ENCODE measurements around the gene GFPT1. TPM values are rescaled to one million over a fixed set of nuclear protein-coding genes. Genes with fewer than 3 reads are reported as not detected.
A peak's percentile ranks its signal among the peaks of the same experiment; 100 is the strongest.

GFPT1 gene
- total and polyA plus RNA-seq, 9 of the 15 experiments (the other 6 are each of a cell fraction or from before 2014, with no cell fraction given), result 6.6 to 38.3 (median 15.9) TPM

GRCh38 chr2:69386789-69387734 lies at the start of gene GFPT1 (continued):
- TF ChIP-seq RCOR1 (IDR thresholded peaks at IDR 0.05; ENCODE audit: borderline replicate concordance in 1 of 2, low read depth in 2 of 2, low read length in 2 of 2), result peak in 1 of 2 experiments; percentile 21; a peak in 1 of 4 replicates
- TF ChIP-seq, protein P1, sequence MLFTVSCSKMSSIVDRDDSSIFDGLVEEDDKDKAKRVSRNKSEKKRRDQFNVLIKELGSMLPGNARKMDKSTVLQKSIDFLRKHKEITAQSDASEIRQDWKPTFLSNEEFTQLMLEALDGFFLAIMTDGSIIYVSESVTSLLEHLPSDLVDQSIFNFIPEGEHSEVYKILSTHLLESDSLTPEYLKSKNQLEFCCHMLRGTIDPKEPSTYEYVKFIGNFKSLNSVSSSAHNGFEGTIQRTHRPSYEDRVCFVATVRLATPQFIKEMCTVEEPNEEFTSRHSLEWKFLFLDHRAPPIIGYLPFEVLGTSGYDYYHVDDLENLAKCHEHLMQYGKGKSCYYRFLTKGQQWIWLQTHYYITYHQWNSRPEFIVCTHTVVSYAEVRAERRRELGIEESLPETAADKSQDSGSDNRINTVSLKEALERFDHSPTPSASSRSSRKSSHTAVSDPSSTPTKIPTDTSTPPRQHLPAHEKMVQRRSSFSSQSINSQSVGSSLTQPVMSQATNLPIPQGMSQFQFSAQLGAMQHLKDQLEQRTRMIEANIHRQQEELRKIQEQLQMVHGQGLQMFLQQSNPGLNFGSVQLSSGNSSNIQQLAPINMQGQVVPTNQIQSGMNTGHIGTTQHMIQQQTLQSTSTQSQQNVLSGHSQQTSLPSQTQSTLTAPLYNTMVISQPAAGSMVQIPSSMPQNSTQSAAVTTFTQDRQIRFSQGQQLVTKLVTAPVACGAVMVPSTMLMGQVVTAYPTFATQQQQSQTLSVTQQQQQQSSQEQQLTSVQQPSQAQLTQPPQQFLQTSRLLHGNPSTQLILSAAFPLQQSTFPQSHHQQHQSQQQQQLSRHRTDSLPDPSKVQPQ (CRISPR knock-in tag; IDR thresholded peaks at IDR 0.05; ENCODE audit: borderline replicate concordance), result no peak
- TF ChIP-seq, protein P2, sequence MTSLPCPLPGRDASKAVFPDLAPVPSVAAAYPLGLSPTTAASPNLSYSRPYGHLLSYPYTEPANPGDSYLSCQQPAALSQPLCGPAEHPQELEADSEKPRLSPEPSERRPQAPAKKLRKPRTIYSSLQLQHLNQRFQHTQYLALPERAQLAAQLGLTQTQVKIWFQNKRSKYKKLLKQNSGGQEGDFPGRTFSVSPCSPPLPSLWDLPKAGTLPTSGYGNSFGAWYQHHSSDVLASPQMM (CRISPR knock-in tag; IDR thresholded peaks at IDR 0.05), result no peak
- no peak for TF ChIP-seq STAT5B (CRISPR knock-in tag; IDR thresholded peaks at IDR 0.05)
- TF ChIP-seq SMARCB1 (IDR thresholded peaks at IDR 0.05; ENCODE audit: insufficient read length, low read depth), result no peak
- TF ChIP-seq HDAC2 (IDR thresholded peaks at IDR 0.05), result no peak; the same call in 1 of the 2 replicates
- TF ChIP-seq, protein P3, sequence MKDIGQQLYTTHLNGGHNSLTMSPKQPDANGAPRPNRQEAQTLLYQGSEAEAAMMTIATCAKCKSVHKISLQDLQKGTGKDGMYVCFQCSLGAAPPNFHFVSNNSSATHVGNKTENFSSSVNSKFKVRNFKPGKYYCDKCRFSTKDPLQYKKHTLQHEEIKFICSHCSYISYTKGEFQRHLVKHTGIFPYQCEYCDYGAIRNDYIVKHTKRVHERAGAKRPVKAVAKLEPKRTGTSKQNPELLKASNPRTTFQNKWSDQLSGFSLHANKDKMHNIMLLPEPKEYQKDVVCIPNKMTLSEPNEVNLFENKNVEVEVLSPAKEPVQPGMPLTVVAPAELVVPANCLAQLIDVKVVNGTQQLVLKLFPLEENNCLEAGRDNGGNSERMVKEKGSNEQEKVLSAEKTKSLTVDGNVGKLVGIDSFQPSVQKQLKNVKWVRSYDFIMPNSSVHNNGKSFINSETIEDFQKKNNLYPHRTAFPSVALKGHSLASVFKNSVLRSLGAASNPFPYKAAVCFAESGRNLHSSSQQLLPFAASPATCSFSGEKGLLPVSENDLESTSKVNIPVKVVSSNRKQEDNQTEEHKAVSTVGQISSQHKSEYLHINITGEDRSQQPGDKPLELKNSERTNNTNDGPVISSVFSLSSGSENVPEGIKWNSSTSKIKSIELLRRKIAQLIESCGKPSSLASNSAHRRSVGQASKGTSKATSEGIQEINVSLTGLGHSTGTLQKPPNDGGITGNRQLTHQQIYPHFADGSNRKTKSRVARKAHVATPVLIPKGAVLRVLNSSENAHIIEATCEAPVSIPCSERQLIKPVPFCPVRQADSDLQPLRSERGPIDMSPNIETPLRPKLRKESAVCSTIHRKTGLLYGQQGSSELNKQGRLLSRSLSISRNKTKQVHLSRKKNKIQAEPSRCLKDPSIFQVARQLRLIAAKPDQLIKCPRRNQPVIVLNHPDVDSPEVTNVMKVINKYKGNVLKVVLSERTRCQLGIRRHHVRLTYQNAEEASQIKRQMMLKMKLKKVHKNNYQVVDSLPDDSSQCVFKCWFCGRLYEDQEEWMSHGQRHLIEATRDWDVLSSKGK (CRISPR knock-in tag; IDR thresholded peaks at IDR 0.05), result no peak
- TF ChIP-seq ZNF280B (CRISPR knock-in tag; IDR thresholded peaks at IDR 0.05), result no peak
- TF ChIP-seq, protein P4, sequence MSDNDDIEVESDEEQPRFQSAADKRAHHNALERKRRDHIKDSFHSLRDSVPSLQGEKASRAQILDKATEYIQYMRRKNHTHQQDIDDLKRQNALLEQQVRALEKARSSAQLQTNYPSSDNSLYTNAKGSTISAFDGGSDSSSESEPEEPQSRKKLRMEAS (CRISPR knock-in tag; IDR thresholded peaks at IDR 0.05), result peak; percentile 73
- no peak for TF ChIP-seq HNRNPLL (IDR thresholded peaks at IDR 0.05; ENCODE audit: low read depth, low read length, poor library complexity, severe bottlenecking)
- TF ChIP-seq, protein P5, sequence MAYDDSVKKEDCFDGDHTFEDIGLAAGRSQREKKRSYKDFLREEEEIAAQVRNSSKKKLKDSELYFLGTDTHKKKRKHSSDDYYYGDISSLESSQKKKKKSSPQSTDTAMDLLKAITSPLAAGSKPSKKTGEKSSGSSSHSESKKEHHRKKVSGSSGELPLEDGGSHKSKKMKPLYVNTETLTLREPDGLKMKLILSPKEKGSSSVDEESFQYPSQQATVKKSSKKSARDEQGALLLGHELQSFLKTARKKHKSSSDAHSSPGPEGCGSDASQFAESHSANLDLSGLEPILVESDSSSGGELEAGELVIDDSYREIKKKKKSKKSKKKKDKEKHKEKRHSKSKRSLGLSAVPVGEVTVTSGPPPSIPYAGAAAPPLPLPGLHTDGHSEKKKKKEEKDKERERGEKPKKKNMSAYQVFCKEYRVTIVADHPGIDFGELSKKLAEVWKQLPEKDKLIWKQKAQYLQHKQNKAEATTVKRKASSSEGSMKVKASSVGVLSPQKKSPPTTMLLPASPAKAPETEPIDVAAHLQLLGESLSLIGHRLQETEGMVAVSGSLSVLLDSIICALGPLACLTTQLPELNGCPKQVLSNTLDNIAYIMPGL (CRISPR knock-in tag; IDR thresholded peaks at IDR 0.05), result peak; percentile 76; the same call in 1 of the 2 replicates
- TF ChIP-seq FOXA1 (IDR thresholded peaks at IDR 0.05; ENCODE audit: borderline replicate concordance), result no peak
- peak; percentile 56 for TF ChIP-seq NEUROD1 (IDR thresholded peaks at IDR 0.05; ENCODE audit: borderline replicate concordance, low read depth, low read length, partially characterized antibody)
- no peak for TF ChIP-seq NCOA1 (IDR thresholded peaks at IDR 0.05; ENCODE audit: low read depth)
- no peak for TF ChIP-seq CBX2 (IDR thresholded peaks at IDR 0.05; ENCODE audit: insufficient read depth, low read length, poor library complexity, severe bottlenecking)
